ENCODE measurements around the gene CAMSAP2. TPM values are rescaled to one million over a fixed set of nuclear protein-coding genes. Genes with fewer than 3 reads are reported as not detected.

Gene CAMSAP2
- total RNA-seq, 1 experiment from 2014 or later = 24.3 TPM

- H3K4me3 ChIP-seq = no peak overlapping the region
- no peaks in the 10 kb centered on the region for H3K9me3 ChIP-seq
- H3K27me3 ChIP-seq = peaks cover 16% of the 10 kb centered on the region
- no peak for DNase-seq
- H3K36me3 ChIP-seq = no peaks in the 10 kb centered on the region
These were observed 156.7 kb downstream of the CAMSAP2 start for GRCh38 chr1:200895443-200895789.

- H3K4me3 ChIP-seq = no peak overlapping the region
- H3K27me3 ChIP-seq = peaks cover 10% of the 10 kb centered on the region
- DNase-seq = no peak
- no peaks in the 10 kb centered on the region for H3K36me3 ChIP-seq
- H3K9me3 ChIP-seq = no peaks in the 10 kb centered on the region
These were observed 157.3 kb downstream of the CAMSAP2 start for GRCh38 chr1:200895801-200896530.

- Histone ChIP-seq H3K36me3 (no peaks in the 10 kb centered on the region), H3K27me3 (peaks cover 3% of the 10 kb centered on the region)
- DNase-seq = no peak
These were observed 158.0 kb downstream of the CAMSAP2 start for GRCh38 chr1:200896531-200897196.

GRCh38 chr1:200897259-200897658 lies 158.6 kb downstream of the CAMSAP2 start:
- H3K9me3 ChIP-seq = no peaks in the 10 kb centered on the region
- 0 out of 2 replicates have a peak, but pooled peaks cover 2% of the 10 kb centered on the region for H3K27me3 ChIP-seq
- no peaks in the 10 kb centered on the region for H3K36me3 ChIP-seq
- DNase-seq = no peak
- no peak overlapping the region for H3K4me3 ChIP-seq

More at GRCh38 chr1:200896531-200897196, 158.0 kb downstream of the CAMSAP2 start:
- Histone ChIP-seq H3K9me3 (no peaks in the 10 kb centered on the region), H3K4me3 (no peak overlapping the region)

- Histone ChIP-seq H3K4me3 (no peak overlapping the region), H3K27me3 (no peaks in the 10 kb centered on the region), H3K36me3 (no peaks in the 10 kb centered on the region), H3K9me3 (no peaks in the 10 kb centered on the region)
- no peak for DNase-seq
These were observed 160.3 kb downstream of the CAMSAP2 start for GRCh38 chr1:200899015-200899386.

GRCh38 chr1:200899451-200899915 lies 160.8 kb downstream of the CAMSAP2 start:
- no peak overlapping the region for H3K4me3 ChIP-seq
- H3K27me3 ChIP-seq = no peaks in the 10 kb centered on the region
- DNase-seq = no peak
- H3K9me3 ChIP-seq = no peaks in the 10 kb centered on the region
- no peaks in the 10 kb centered on the region for H3K36me3 ChIP-seq

GRCh38 chr1:200899954-200900867 lies 161.5 kb downstream of the CAMSAP2 start:
- H3K36me3 ChIP-seq = no peaks in the 10 kb centered on the region
- no peak overlapping the region for H3K4me3 ChIP-seq
- no peaks in the 10 kb centered on the region for H3K9me3 ChIP-seq
- no peak for DNase-seq
- H3K27me3 ChIP-seq = no peaks in the 10 kb centered on the region

- H3K9me3 ChIP-seq = no peaks in the 10 kb centered on the region
- H3K4me3 ChIP-seq = no peak overlapping the region
- no peak for DNase-seq
- no peaks in the 10 kb centered on the region for H3K36me3 ChIP-seq
- no peaks in the 10 kb centered on the region for H3K27me3 ChIP-seq
These were observed 162.2 kb downstream of the CAMSAP2 start for GRCh38 chr1:200900877-200901276.

GRCh38 chr1:200901350-200901749 lies 162.7 kb downstream of the CAMSAP2 start:
- no peak for DNase-seq
- Histone ChIP-seq H3K27me3 (no peaks in the 10 kb centered on the region), H3K36me3 (no peaks in the 10 kb centered on the region), H3K4me3 (no peak overlapping the region), H3K9me3 (no peaks in the 10 kb centered on the region)

GRCh38 chr1:200901796-200902444 lies 163.2 kb downstream of the CAMSAP2 start:
- H3K36me3 ChIP-seq = no peaks in the 10 kb centered on the region
- H3K4me3 ChIP-seq = no peak overlapping the region
- no peak for DNase-seq
- no peaks in the 10 kb centered on the region for H3K27me3 ChIP-seq
- H3K9me3 ChIP-seq = no peaks in the 10 kb centered on the region

- H3K36me3 ChIP-seq = no peaks in the 10 kb centered on the region
- DNase-seq = no peak
- H3K27me3 ChIP-seq = no peaks in the 10 kb centered on the region
- no peak overlapping the region for H3K4me3 ChIP-seq
- H3K9me3 ChIP-seq = no peaks in the 10 kb centered on the region
These were observed 165.1 kb downstream of the CAMSAP2 start for GRCh38 chr1:200903793-200904192.

- no peak for DNase-seq
- no peaks in the 10 kb centered on the region for H3K9me3 ChIP-seq
- no peaks in the 10 kb centered on the region for H3K27me3 ChIP-seq
- no peak overlapping the region for H3K4me3 ChIP-seq
- H3K36me3 ChIP-seq = no peaks in the 10 kb centered on the region
These were observed 166.1 kb downstream of the CAMSAP2 start for GRCh38 chr1:200904772-200905171.

GRCh38 chr1:200905411-200906052 lies 166.8 kb downstream of the CAMSAP2 start:
- Histone ChIP-seq H3K9me3 (no peaks in the 10 kb centered on the region), H3K4me3 (no peak overlapping the region), H3K36me3 (no peaks in the 10 kb centered on the region), H3K27me3 (no peaks in the 10 kb centered on the region)
- no peak for DNase-seq

- H3K36me3 ChIP-seq = no peaks in the 10 kb centered on the region
- no peak overlapping the region for H3K4me3 ChIP-seq
- no peaks in the 10 kb centered on the region for H3K9me3 ChIP-seq
- no peaks in the 10 kb centered on the region for H3K27me3 ChIP-seq
- no peak for DNase-seq
These were observed 167.8 kb downstream of the CAMSAP2 start for GRCh38 chr1:200906491-200906890.

GRCh38 chr1:200907611-200908097 lies 169.0 kb downstream of the CAMSAP2 start:
- Histone ChIP-seq H3K36me3 (no peaks in the 10 kb centered on the region), H3K4me3 (no peak overlapping the region), H3K27me3 (no peaks in the 10 kb centered on the region), H3K9me3 (no peaks in the 10 kb centered on the region)
- DNase-seq = no peak

GRCh38 chr1:200908191-200908868 lies 169.6 kb downstream of the CAMSAP2 start:
- no peaks in the 10 kb centered on the region for H3K27me3 ChIP-seq
- DNase-seq = no peak
- H3K4me3 ChIP-seq = no peak overlapping the region
- no peaks in the 10 kb centered on the region for H3K36me3 ChIP-seq
- H3K9me3 ChIP-seq = no peaks in the 10 kb centered on the region
